Bronchial epithelial cell (primary cell): ENCODE data around the gene TXNRD3. TPM values are rescaled to one million over a fixed set of nuclear protein-coding genes. Genes with fewer than 3 reads are reported as not detected.

Experiments
- DNase-seq: peaks from one replicate; pipeline ENCODE4 v3.0.0-alpha.2; 2010; ENCODE audit warnings: low read depth
- FAIRE-seq: peaks from 2 replicates; lab custom pipeline; 2011; peaks lifted over from hg19 to GRCh38; lab: Jason Lieb, UNC
- H3K27me3 ChIP-seq: 2 replicates; pipeline ENCODE4 v1.5.1; 2011; ENCODE audit warnings: low read length; ENCODE audit not compliant: control insufficient read depth, insufficient read depth
- H3K36me3 ChIP-seq: 2 replicates; pipeline ENCODE4 v1.5.1; 2011; ENCODE audit warnings: low read length; ENCODE audit not compliant: control insufficient read depth, insufficient read depth
- H3K4me3 ChIP-seq: 2 replicates; pipeline ENCODE4 v1.5.1; 2011; ENCODE audit warnings: mild to moderate bottlenecking, low read depth, low read length, control low read depth
- total RNA-seq: library from RNA; depleted of rRNA; stranded (reverse); fragments of >200 nt; gene quantifications from 2 replicates; pipeline ENCODE4 v1.2.1, GENCODE V29; 2014
- TF ChIP-seq, protein P1 (sequence below): IDR thresholded peaks from 2 replicates; pipeline ENCODE4 v1.5.1; 2011; ENCODE audit warnings: mild to moderate bottlenecking, moderate library complexity, low read length, control low read depth, inconsistent platforms; ENCODE audit not compliant: insufficient read depth, severe bottlenecking

TXNRD3 gene
- total RNA-seq: 9.9 and 10.3 TPM in 2 replicates

DNA sequence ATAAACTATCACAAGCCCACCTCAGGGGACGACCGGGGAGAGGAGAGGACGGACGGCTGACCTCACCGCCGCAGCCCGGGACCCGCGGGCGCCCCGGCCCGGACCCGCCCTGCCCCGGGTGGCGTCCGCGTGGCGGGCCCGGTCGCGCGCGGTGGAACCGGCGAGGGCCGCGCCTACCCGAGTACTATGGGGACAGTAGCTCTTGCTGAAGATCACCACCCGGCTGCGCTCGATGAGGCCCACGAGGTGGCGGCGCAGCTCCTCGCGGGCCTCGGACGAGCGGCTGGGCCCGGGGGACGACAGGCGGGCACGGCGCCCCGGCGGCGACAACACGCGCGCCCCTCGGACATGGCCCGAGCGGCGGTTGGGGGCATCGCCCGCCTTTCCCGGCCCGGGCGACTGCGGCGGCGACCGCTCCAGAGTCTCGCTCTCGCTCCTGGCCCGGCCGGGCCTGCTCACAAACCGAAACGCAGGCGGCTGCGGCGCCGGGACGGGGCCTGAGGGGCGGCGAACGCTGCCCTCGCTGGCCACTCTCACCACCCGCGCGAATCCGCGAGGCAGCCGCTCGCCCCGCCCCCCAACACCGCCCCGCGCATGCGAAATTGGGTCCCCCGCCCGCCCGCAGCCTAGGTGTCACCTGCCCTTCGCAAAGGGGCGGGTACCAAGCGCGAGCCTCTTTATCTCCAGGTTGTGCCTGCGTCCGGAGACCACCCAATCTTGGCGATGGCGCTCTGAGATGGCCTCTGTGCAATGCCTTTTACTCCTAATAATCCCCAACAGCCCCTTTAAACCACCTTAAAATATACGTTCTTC, at the start of gene TXNRD3:
TXNRD3 (minus strand) TSS at position 554 of the 813 bp plus-strand sequence.
- TF ChIP-seq, protein P1, sequence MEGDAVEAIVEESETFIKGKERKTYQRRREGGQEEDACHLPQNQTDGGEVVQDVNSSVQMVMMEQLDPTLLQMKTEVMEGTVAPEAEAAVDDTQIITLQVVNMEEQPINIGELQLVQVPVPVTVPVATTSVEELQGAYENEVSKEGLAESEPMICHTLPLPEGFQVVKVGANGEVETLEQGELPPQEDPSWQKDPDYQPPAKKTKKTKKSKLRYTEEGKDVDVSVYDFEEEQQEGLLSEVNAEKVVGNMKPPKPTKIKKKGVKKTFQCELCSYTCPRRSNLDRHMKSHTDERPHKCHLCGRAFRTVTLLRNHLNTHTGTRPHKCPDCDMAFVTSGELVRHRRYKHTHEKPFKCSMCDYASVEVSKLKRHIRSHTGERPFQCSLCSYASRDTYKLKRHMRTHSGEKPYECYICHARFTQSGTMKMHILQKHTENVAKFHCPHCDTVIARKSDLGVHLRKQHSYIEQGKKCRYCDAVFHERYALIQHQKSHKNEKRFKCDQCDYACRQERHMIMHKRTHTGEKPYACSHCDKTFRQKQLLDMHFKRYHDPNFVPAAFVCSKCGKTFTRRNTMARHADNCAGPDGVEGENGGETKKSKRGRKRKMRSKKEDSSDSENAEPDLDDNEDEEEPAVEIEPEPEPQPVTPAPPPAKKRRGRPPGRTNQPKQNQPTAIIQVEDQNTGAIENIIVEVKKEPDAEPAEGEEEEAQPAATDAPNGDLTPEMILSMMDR: peak; percentile 15
- peak; percentile 38 for DNase-seq

DNA sequence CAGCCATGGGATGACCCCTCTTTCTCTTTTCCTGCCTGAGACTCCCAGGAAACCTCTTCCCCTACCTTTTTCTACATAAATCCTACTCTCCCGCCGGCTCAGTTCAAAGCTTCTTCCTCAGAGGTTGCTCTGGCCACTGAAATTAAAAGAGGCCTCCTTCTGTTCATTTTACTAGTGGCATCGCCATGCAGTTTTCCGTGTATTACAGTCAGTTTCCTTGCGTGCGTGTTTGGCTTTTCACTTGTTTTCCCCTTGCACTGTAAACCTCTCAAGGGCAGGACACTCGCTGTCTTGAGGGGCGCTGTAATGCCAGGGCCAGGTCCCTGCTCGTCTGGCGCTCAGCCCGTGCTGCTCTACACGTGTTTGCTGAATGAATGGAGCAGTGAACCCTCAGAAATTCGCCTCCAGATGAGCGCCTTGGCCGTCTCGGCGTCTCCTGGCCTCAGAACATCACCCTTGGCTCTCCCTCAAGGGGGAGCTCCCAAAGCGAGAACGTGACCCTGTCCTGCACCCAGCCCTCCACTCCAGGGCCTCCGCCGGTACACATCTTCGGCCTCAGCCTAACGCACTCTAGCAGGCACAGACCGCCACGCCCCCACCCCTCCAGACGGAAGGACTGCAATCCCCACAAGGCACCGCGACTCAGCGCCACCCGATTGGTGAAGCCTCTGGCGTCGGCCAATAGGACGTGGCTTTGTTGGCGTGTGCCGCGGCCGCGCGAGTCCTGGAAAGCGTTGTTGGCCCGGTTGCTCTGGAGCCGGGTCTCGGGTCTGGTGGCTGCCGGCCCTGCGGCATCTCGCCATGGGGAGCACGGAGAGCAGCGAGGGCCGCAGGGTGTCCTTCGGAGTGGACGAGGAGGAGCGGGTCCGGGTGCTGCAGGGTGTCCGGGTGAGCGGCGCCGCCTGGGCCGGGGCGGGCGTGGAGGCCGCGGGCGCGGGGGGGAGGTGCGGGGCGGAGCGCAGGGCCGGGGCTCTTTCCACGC, 48.9 kb upstream of the TXNRD3 start, which contains the start of gene CHCHD6:
CHCHD6 (plus strand) TSS at position 729 of the 982 bp plus-strand sequence; CDS start at position 802, 73 bp downstream.
- H3K36me3 ChIP-seq: peaks cover 2% of the 10 kb centered on the region
- TF ChIP-seq, protein P1: peak; percentile 20
- peak within 1 kb of the TSS; percentile 77 for H3K4me3 ChIP-seq
- no peaks in the 10 kb centered on the region for H3K27me3 ChIP-seq
- peak; percentile 86 for DNase-seq
- FAIRE-seq: peak; percentile 36

More for the DNA sequence above, at the start of gene TXNRD3:
- Histone ChIP-seq H3K27me3 (no peaks in the 10 kb centered on the region), H3K36me3 (no peaks in the 10 kb centered on the region), H3K4me3 (peak within 1 kb of the TSS; percentile 66)
- FAIRE-seq: no peak

DNA sequence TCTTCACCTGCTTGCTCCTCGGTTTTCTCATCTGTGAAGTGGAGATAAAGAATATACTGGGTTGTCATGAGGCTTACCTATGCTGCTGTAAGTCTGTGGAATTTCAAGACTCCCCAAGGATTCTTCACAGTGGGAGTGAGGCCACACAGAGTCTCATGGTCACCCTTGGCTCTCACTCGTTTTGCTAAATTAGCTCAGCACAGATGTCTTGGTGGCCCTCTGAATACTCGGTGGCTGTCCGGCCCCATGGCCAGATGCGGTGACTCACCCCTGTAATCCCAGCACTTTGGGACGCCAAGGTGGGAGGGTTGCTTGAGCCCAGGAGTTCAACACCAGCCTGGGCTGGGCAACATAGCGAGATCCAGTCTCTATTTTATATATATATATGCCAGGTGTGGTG, 44.1 kb upstream of the TXNRD3 start:
- DNase-seq (no peak), FAIRE-seq (no peak)
- Histone ChIP-seq H3K36me3 (no peaks in the 10 kb centered on the region), H3K4me3 (no peak overlapping the region), H3K27me3 (peaks cover 4% of the 10 kb centered on the region)
- TF ChIP-seq, protein P1: no peak

DNA sequence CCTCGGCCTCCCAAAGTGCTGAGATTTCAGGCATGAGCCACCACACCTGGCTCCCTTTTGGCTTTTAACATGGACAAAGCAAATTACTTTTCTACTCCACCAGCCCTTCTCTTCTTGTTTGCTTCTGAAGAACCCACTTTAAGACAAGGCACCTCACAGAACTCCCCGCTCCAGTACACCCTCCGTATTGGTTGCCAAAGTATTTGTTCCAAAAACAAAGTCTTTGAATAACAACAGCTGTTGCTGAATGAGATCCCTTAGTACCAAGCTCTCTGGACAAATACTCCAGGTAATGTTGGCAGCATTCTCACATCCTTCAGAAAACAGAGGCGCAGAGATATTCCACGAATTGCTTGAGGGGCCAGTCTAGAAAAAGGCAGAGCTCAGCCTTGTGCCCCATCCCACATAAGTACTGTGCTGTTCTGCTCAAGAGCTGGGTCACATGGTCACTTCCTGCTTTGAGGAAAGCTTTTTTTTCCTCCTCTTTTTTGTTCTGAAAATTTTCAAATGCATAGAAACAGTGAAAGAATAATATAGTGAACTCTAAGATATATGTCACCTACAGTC, 41.9 kb upstream of the TXNRD3 start:
- H3K27me3 ChIP-seq: peaks cover 4% of the 10 kb centered on the region
- peak; percentile 18 for FAIRE-seq

DNA sequence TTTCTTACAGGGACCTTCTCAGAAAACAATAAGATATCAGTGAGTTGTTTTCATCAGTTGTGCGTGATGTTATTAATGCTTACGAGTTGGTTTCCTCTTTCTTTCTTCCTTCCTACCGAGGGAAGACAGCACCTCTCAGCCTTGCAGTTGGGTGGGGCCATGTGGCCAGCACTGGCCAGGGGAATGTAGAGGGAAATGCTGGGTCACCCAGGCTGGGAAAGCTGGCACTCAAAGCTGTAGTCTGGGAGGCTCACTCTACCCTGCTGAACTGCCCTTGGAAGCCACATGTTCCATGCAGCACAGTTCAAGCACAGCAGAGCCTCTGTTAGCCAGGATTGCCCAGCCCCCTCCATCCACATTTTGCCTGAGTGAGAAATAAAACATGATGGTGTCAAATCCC, 39.0 kb upstream of the TXNRD3 start:
- H3K36me3 ChIP-seq: no peaks in the 10 kb centered on the region
- peaks cover 4% of the 10 kb centered on the region for H3K27me3 ChIP-seq
- H3K4me3 ChIP-seq: no peak overlapping the region
- DNase-seq: no peak
- TF ChIP-seq, protein P1: no peak
- FAIRE-seq: no peak

More for the DNA sequence above, 41.9 kb upstream of the TXNRD3 start:
- TF ChIP-seq, protein P1: no peak
- no peaks in the 10 kb centered on the region for H3K36me3 ChIP-seq
- DNase-seq: no peak
- no peak overlapping the region for H3K4me3 ChIP-seq
